Midbrain (tissue), 1 donor: ENCODE results near the gene SIL1.
"Not testable (repeated sequence)": the region's sequence is repeated elsewhere in the genome, so short reads cannot be mapped to it uniquely, and the experiment has no call there.

Source experiments
- DNase-seq: peaks from one replicate; lab custom pipeline; 2025; lab: John Stamatoyannopoulos, UW

SIL1 gene

GRCh38 chr5:139177281-139177680, 20.9 kb downstream of the SIL1 start:
- not testable (repeated sequence) for DNase-seq

- DNase-seq = not testable (repeated sequence)
Measured at GRCh38 chr5:139174382-139174781, 23.8 kb downstream of the SIL1 start.

- no peak for DNase-seq
Measured at GRCh38 chr5:139171779-139172404, 26.3 kb downstream of the SIL1 start.

GRCh38 chr5:139167952-139168720, 30.0 kb downstream of the SIL1 start:
- no peak for DNase-seq

GRCh38 chr5:139167533-139167932, 30.6 kb downstream of the SIL1 start:
- DNase-seq = no peak

- no peak for DNase-seq
Measured at GRCh38 chr5:139167063-139167462, 31.1 kb downstream of the SIL1 start.

- DNase-seq = not testable (repeated sequence)
Measured at GRCh38 chr5:139164897-139165296, 33.3 kb downstream of the SIL1 start.

- no peak for DNase-seq
Measured at GRCh38 chr5:139164020-139164419, 34.1 kb downstream of the SIL1 start.

GRCh38 chr5:139162448-139162847, 35.7 kb downstream of the SIL1 start:
- no peak for DNase-seq

GRCh38 chr5:139158791-139159190, 39.4 kb downstream of the SIL1 start:
- DNase-seq = no peak

GRCh38 chr5:139157556-139157955, 40.6 kb downstream of the SIL1 start:
- DNase-seq = no peak

GRCh38 chr5:139156814-139157213, 41.4 kb downstream of the SIL1 start:
- DNase-seq = no peak

GRCh38 chr5:139155333-139155732, 42.8 kb downstream of the SIL1 start:
- DNase-seq = no peak

GRCh38 chr5:139151902-139152301, 46.3 kb downstream of the SIL1 start:
- no peak for DNase-seq

GRCh38 chr5:139150367-139150999, 47.7 kb downstream of the SIL1 start:
- no peak for DNase-seq

- DNase-seq = no peak
Measured at GRCh38 chr5:139149477-139150199, 48.5 kb downstream of the SIL1 start.

- no peak for DNase-seq
Measured at GRCh38 chr5:139148986-139149385, 49.2 kb downstream of the SIL1 start.

GRCh38 chr5:139148306-139148705, 49.9 kb downstream of the SIL1 start:
- no peak for DNase-seq

- DNase-seq = no peak
Measured at GRCh38 chr5:139147483-139148087, 50.6 kb downstream of the SIL1 start.

GRCh38 chr5:139146809-139147482, 51.2 kb downstream of the SIL1 start:
- no peak for DNase-seq

GRCh38 chr5:139141446-139142204, 56.5 kb downstream of the SIL1 start:
- DNase-seq = peak; percentile 31
